ENCODE results near the gene H2BK1.
A peak's percentile ranks its signal among the peaks of the same experiment; 100 is the strongest.

The H2BK1 gene

DNA sequence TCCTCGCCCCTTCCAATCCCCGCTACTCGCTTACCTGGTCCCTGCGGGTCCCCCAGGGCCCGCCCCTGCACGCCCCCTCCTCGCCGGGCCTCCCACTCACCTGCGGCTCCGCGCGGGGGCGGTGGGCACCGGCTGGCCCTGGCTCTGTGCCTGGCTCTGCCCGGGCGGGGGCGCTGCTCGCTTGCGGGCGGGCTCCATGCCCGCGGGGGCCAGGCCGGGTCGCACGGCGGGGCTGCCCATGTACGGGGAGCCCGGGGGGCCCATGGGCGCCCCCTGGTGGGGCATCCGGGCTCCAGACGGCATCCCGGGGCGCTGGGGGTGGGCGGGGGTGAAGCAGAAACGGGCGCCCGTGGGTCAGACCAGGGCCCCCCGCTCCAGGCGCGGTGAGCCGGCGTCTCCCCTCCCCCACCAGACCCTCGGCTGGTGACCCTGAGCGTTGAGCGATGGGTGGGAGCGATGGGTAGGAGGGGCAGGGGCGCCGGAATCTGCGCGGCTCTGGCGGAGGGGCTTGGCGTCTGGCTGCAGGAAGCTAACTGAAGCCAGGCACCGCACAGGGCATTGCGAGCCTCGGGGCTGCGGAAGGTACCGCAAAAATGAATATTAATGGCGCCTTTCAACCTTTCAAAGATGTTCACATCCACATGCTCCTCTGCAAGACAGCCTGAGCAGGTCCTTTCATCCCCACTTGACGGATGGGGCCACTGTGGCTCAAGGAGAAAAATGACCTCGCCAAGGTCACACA is 35.2 kb upstream of the H2BK1 start:
- H3K4me3 ChIP-seq (replicated peaks; ENCODE audit: low read depth, low read length) = peak overlapping the region; percentile 20
- TF ChIP-seq, protein P1, sequence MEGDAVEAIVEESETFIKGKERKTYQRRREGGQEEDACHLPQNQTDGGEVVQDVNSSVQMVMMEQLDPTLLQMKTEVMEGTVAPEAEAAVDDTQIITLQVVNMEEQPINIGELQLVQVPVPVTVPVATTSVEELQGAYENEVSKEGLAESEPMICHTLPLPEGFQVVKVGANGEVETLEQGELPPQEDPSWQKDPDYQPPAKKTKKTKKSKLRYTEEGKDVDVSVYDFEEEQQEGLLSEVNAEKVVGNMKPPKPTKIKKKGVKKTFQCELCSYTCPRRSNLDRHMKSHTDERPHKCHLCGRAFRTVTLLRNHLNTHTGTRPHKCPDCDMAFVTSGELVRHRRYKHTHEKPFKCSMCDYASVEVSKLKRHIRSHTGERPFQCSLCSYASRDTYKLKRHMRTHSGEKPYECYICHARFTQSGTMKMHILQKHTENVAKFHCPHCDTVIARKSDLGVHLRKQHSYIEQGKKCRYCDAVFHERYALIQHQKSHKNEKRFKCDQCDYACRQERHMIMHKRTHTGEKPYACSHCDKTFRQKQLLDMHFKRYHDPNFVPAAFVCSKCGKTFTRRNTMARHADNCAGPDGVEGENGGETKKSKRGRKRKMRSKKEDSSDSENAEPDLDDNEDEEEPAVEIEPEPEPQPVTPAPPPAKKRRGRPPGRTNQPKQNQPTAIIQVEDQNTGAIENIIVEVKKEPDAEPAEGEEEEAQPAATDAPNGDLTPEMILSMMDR (IDR thresholded peaks at IDR 0.05; ENCODE audit: low read depth, low read length, missing control alignments) = peak; percentile 40
- no peak for DNase-seq (ENCODE audit: extremely low read depth, low read depth)

- TF ChIP-seq, protein P1 (IDR thresholded peaks at IDR 0.05; ENCODE audit: low read depth, low read length, missing control alignments) = no peak
- no peak for DNase-seq (ENCODE audit: extremely low read depth, low read depth)
- peak overlapping the region; percentile 20 for H3K4me3 ChIP-seq (replicated peaks; ENCODE audit: low read depth, low read length)
Measured at GRCh38 chr7:151244841-151245346, 34.6 kb upstream of the H2BK1 start.

GRCh38 chr7:151244196-151244840 is 34.0 kb upstream of the H2BK1 start:
- TF ChIP-seq, protein P1 (IDR thresholded peaks at IDR 0.05; ENCODE audit: low read depth, low read length, missing control alignments) = peak; percentile 93
- no peak overlapping the region for H3K4me3 ChIP-seq (replicated peaks; ENCODE audit: low read depth, low read length)
- no peak for DNase-seq (ENCODE audit: extremely low read depth, low read depth)

DNA sequence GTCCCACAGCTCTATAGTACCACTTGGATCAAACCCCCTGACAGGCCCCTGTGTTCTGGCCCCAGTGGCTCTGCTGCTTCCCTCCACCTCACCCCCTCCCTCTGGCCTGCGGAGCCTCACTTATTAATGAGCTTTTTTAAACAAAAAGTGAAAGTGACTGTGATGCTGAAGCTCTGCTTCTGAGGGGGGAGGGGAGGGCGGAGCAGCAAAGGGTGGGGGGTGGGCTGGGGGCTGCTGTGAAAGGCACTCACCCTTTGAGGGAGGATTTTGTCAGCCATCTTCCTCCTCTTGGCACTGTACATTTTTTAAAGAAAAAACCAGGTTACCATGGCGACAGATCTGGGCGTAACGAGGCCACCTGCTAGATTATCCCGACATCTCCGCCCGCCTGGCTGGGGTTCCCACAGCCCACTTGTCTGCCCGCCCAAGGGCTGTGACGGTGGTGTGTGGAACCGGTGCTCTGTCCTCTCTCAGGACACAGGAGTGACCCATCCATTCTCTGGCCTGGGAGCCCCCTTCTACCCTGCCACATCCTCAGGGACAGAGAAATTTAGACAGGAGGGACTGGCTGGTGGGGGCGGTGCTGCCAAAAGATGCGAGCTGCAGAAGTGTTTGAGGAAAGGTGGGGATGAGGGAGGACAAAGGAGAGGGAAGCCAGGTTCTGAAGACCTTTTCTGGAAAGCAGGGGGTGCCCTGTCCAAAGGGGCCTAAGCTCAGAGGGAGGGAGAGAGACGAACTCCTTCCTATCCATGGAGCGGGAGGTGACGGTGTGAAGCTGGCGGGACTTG is 33.3 kb upstream of the H2BK1 start:
- no peak for DNase-seq (ENCODE audit: extremely low read depth, low read depth)
- no peak overlapping the region for H3K4me3 ChIP-seq (replicated peaks; ENCODE audit: low read depth, low read length)
- TF ChIP-seq, protein P1 (IDR thresholded peaks at IDR 0.05; ENCODE audit: low read depth, low read length, missing control alignments) = no peak

DNA sequence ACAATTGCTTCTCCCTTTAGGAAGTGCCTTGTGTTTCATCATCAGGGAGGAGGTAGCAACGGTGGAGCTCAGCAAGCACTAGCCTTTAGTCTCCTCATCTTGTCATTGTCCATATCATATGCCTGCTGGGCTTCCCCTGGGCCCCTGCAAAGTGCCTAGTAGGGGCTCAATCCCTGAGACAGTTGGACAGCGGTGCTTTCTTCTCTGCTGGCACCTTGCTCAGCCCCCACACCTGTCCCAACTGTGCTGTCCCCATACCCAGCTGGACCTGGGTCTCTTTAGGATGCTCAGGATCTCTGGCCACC is 32.7 kb upstream of the H2BK1 start:
- H3K4me3 ChIP-seq (replicated peaks; ENCODE audit: low read depth, low read length) = no peak overlapping the region
- TF ChIP-seq, protein P1 (IDR thresholded peaks at IDR 0.05; ENCODE audit: low read depth, low read length, missing control alignments) = no peak
- no peak for DNase-seq (ENCODE audit: extremely low read depth, low read depth)

DNA sequence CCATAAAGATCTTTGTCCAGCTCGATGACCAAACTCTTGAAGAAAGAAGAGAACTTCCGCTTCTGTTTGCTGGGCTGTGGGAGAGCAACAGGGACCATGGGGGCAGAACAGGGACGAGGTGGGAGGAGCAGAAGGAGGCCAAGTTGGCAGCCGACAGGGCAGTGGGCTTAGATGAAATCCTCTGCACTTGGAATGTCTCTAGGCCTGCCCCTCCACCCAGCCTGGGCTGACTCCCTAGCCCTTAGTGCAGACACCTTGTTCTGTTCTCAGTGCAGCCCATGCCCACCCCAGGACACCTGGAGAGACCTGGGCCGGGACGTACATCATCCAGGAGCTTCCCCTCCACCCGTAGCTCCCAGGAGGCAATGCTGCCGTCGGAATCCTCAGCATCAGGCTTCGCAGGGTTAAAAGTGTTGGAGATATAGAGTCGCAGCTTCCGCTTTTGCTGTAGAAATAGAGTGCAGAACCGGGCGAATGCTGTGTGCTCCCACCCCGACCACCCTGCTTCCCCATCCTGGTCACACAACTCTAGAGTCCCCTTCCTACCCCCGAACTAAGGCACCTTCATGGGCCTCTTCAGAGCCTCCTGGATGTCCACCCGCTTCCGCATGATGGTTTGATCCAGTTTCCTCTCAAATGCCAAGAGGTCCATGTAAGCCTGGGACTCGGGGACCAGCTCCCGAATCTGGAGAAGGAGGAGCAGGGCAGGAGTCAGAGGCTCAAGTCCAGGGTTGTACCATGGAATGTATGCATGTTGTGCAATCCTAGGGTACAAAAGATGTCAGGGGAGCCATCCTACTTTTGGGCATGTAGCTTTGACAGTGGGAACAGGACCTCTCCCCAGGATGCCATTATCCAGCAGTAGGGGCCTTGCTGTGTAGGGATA is 32.1 kb upstream of the H2BK1 start:
- DNase-seq (ENCODE audit: extremely low read depth, low read depth) = no peak
- H3K4me3 ChIP-seq (replicated peaks; ENCODE audit: low read depth, low read length) = no peak overlapping the region
- TF ChIP-seq, protein P1 (IDR thresholded peaks at IDR 0.05; ENCODE audit: low read depth, low read length, missing control alignments) = no peak

Measured in HFF-Myc (cell line).